Endodermal cell (in vitro differentiated cells): ENCODE results near the gene PM20D1. TPM values are rescaled to one million over a fixed set of nuclear protein-coding genes. Genes with fewer than 3 reads are reported as not detected.

Source experiments
- DNase-seq: peaks from one replicate; pipeline ENCODE4 v3.0.0-alpha.2; 2017
- H3K27ac ChIP-seq: 2 replicates; pipeline ENCODE4 v1.5.1; 2013; ENCODE audit warnings: mild to moderate bottlenecking, low read depth, low read length, moderate library complexity
- H3K27me3 ChIP-seq: 2 replicates; pipeline ENCODE4 v1.6.1; 2013; ENCODE audit warnings: mild to moderate bottlenecking, low read length, moderate library complexity; ENCODE audit not compliant: insufficient read depth, control insufficient read depth, poor library complexity, severe bottlenecking
- H3K36me3 ChIP-seq: 2 replicates; pipeline ENCODE4 v1.7.0; 2013; ENCODE audit warnings: mild to moderate bottlenecking, low read length, moderate library complexity; ENCODE audit not compliant: control insufficient read depth, insufficient read depth
- H3K4me1 ChIP-seq: one replicate; pipeline ENCODE4 v1.7.0; 2013; ENCODE audit warnings: low read length; ENCODE audit not compliant: control insufficient read depth, insufficient read depth
- H3K4me3 ChIP-seq: 2 replicates; pipeline ENCODE4 v1.5.1; 2013; ENCODE audit warnings: mild to moderate bottlenecking, low read length, moderate library complexity
- H3K9ac ChIP-seq: 2 replicates; pipeline ENCODE4 v1.6.1; 2013; ENCODE audit warnings: mild to moderate bottlenecking, low read length, moderate library complexity; ENCODE audit not compliant: poor library complexity, severe bottlenecking; ENCODE audit errors: extremely low read depth
- H3K9me3 ChIP-seq: 2 replicates; pipeline ENCODE4 v1.6.1; 2013; ENCODE audit warnings: mild to moderate bottlenecking, low read length, moderate library complexity; ENCODE audit not compliant: control insufficient read depth
- H3K27ac Mint-ChIP-seq: 2 replicates; pipeline ENCODE4 v1.8.0; 2020; ENCODE audit warnings: mixed read lengths
- H3K27me3 Mint-ChIP-seq: 2 replicates; pipeline ENCODE4 v1.8.0; 2021; ENCODE audit warnings: mild to moderate bottlenecking, mixed read lengths; ENCODE audit not compliant: insufficient read depth
- H3K36me3 Mint-ChIP-seq: 2 replicates; pipeline ENCODE4 v1.8.0; 2020; ENCODE audit warnings: low read depth, mixed read lengths
- H3K4me1 Mint-ChIP-seq: 2 replicates; pipeline ENCODE4 v1.8.0; 2020; ENCODE audit warnings: mixed read lengths
- H3K4me3 Mint-ChIP-seq: 2 replicates; pipeline ENCODE4 v1.8.0; 2020; ENCODE audit warnings: mild to moderate bottlenecking, moderate library complexity, mixed read lengths
- H3K9me3 Mint-ChIP-seq: 2 replicates; pipeline ENCODE4 v1.8.0; 2020; ENCODE audit warnings: mild to moderate bottlenecking, mixed read lengths
- WGBS, 2 experiments: methylation state at CpG; one replicate each; pipeline versions ENCODE4 v1.1.5 to v1.1.7; 2013; ENCODE audit warnings: missing lambda C conversion rate in 2 of 2, mixed read lengths in 1 of 2; ENCODE audit not compliant: insufficient coverage in 1 of 2, insufficient read length in 1 of 2; 5-methylcytosine and 5-hydroxymethylcytosine counted together
- total RNA-seq, 2 donors: library from RNA; stranded (reverse); fragmentation: NEBNext Ultra II Directional in 1 of 2; extraction: Animal tissue kit (Norgen Biotek cat#: 25700) in 1 of 2; gene quantifications; 2 replicates in 1 of 2; 3 replicates in 1 of 2; pipeline ENCODE4 v1.2.1, GENCODE V29; 2021
- TF ChIP-seq, protein P1 (sequence below): fragments of 200-600 bp; sonication (generic); conservative IDR thresholded peaks from 2 replicates; pipeline ENCODE4 v1.5.0; 2021; ENCODE audit warnings: antibody characterized with exemption, mild to moderate bottlenecking

PM20D1 gene
- total RNA-seq, 2 donors from 2014 or later = not detected

DNA sequence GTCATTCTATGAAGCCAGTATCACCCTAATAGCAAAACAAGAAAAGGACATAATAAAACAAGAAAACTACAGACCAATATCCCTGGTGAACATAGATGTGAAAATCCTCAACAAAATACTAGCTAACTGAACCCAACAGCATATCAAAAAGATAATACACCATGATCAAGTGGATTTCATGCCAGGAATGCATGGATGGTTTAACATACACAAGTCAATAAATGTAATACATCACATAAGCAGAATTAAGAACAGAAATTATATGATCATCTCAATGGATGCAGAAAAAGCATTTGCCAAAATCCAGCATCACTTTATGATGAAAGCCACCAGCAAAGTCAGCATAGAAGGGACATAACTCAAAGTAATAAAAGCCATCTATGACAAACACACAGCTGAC, 6.5 kb upstream of the PM20D1 start:
- H3K27ac ChIP-seq = no peak overlapping the region
- peaks cover 54% of the 10 kb centered on the region for H3K9me3 ChIP-seq
- Mint-ChIP-seq H3K4me1 (no peaks in the 10 kb centered on the region), H3K27me3 (no peaks in the 10 kb centered on the region), H3K9me3 (peaks cover 59% of the 10 kb centered on the region), H3K4me3 (no peak overlapping the region), H3K27ac (no peak overlapping the region), H3K36me3 (peaks cover 54% of the 10 kb centered on the region)
- no peaks in the 10 kb centered on the region for H3K4me1 ChIP-seq
- no peak overlapping the region for H3K4me3 ChIP-seq
- DNase-seq = no peak
- H3K9ac ChIP-seq = no peak overlapping the region
- TF ChIP-seq, protein P1, sequence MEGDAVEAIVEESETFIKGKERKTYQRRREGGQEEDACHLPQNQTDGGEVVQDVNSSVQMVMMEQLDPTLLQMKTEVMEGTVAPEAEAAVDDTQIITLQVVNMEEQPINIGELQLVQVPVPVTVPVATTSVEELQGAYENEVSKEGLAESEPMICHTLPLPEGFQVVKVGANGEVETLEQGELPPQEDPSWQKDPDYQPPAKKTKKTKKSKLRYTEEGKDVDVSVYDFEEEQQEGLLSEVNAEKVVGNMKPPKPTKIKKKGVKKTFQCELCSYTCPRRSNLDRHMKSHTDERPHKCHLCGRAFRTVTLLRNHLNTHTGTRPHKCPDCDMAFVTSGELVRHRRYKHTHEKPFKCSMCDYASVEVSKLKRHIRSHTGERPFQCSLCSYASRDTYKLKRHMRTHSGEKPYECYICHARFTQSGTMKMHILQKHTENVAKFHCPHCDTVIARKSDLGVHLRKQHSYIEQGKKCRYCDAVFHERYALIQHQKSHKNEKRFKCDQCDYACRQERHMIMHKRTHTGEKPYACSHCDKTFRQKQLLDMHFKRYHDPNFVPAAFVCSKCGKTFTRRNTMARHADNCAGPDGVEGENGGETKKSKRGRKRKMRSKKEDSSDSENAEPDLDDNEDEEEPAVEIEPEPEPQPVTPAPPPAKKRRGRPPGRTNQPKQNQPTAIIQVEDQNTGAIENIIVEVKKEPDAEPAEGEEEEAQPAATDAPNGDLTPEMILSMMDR = no peak
- H3K36me3 ChIP-seq = peaks cover 4% of the 10 kb centered on the region
- H3K27me3 ChIP-seq = no peaks in the 10 kb centered on the region

- no peak overlapping the region for H3K27ac Mint-ChIP-seq
- DNase-seq = no peak
- no peak overlapping the region for H3K9ac ChIP-seq
- peaks cover 4% of the 10 kb centered on the region for H3K36me3 ChIP-seq
- peaks cover 46% of the 10 kb centered on the region for H3K36me3 Mint-ChIP-seq
- TF ChIP-seq, protein P1 = no peak
- no peaks in the 10 kb centered on the region for H3K4me1 ChIP-seq
- peaks cover 45% of the 10 kb centered on the region for H3K9me3 Mint-ChIP-seq
- no peak overlapping the region for H3K4me3 Mint-ChIP-seq
- H3K27me3 ChIP-seq = no peaks in the 10 kb centered on the region
- peaks cover 29% of the 10 kb centered on the region for H3K9me3 ChIP-seq
- no peak overlapping the region for H3K4me3 ChIP-seq
- H3K27ac ChIP-seq = no peak overlapping the region
- no peaks in the 10 kb centered on the region for H3K27me3 Mint-ChIP-seq
- H3K4me1 Mint-ChIP-seq = no peaks in the 10 kb centered on the region
Observed at GRCh38 chr1:205852969-205853368, 3.0 kb upstream of the PM20D1 start.

- 88 to 99% methylated on average over 1 to 4 of the region's 4 CpGs for WGBS, 2 experiments
Observed at GRCh38 chr1:205851993-205852392, 2.1 kb upstream of the PM20D1 start.

More at GRCh38 chr1:205851993-205852392, 2.1 kb upstream of the PM20D1 start:
- Mint-ChIP-seq H3K9me3 (peaks cover 43% of the 10 kb centered on the region), H3K4me1 (no peaks in the 10 kb centered on the region), H3K4me3 (no peak overlapping the region), H3K27ac (no peak overlapping the region), H3K27me3 (no peaks in the 10 kb centered on the region), H3K36me3 (peaks cover 44% of the 10 kb centered on the region)
- no peak for DNase-seq
- TF ChIP-seq, protein P1 = no peak
- H3K4me3 ChIP-seq = no peak overlapping the region
- peaks cover 29% of the 10 kb centered on the region for H3K9me3 ChIP-seq
- no peak overlapping the region for H3K27ac ChIP-seq
- H3K36me3 ChIP-seq = peaks cover 4% of the 10 kb centered on the region
- H3K9ac ChIP-seq = no peak overlapping the region
- H3K4me1 ChIP-seq = no peaks in the 10 kb centered on the region
- H3K27me3 ChIP-seq = no peaks in the 10 kb centered on the region
